Right hindlimb (tissue), 1 donor: ENCODE data around the gene NGEF.
"Not testable (repeated sequence)": the region's sequence is repeated elsewhere in the genome, so short reads cannot be mapped to it uniquely, and the experiment has no call there.

ENCODE experiments used
- DNase-seq: peaks from one replicate; pipeline ENCODE4 v3.0.0-alpha.2; 2018

NGEF gene

GRCh38 chr2:233013027-233013461 lies at the start of gene NGEF:
TSS of gene NGEF (minus strand) at chr2:233013256. CDS start at chr2:232974890, 38,366 bp downstream.
- no peak for DNase-seq

DNA sequence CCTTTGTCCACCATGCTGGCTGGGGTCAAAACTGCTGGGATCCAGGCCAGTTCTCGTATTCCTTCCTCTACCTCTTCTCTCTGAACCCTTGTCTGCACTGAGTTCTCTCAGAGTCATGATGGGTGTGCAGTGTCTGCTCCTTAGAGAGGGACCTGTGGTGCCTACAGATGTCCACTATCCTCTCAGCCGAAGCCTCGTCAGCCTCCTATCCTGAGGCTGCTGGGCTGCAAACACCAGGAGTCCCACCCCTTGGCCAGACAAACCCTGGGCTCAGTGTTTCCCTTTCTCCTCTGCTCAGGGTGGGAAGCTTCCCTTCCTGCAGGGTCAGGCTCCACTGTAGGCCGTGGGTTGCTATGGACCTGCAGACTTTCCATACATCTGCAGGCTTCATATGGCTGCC lies 49.4 kb upstream of the NGEF start:
- DNase-seq = no peak

DNA sequence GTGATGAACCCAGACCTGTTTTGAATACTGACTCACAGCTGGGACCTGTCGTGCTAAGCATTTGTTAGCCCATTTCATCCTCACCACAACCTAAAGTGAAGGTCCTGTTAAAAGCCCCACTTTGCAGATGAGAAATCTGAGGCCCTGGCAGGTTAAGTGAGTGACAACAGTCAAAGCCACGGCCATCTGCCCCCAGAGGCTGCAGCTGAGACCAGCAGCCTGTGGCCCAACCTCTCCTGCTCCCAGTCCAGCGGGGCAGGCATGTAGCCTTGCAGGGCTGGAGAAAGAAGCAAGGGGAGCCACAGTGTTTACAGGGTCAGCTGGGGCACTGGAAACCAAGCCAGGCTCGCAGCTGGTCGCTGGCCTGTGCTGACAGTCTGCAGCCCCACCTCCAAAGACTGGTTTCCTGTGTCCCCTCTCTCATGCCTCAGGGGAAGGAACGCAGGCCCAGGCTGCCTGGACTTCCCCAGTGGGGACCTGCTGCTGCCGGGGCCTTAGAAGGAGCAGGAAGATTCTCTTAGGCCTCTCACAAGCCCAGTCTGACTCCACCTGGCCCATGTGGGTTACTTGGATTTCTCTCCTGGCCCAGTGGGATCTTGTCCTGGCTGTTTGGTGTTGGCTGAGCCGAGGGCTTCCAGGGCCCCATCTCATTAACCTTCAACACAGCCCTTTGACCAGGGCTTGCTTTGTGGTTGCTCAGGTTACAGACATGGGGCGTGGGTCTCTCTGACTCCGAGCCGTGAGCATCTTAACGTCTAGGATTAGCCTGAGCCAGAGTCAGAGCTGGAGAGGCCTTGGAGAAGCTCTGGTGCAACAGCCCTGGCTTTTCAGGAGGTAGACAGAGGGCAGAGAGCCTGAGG lies 48.8 kb upstream of the NGEF start:
- DNase-seq = no peak

GRCh38 chr2:233060980-233061590 lies 48.0 kb upstream of the NGEF start:
- no peak for DNase-seq

GRCh38 chr2:233060501-233060979 lies 47.5 kb upstream of the NGEF start:
- no peak for DNase-seq

- DNase-seq = no peak
These were observed 46.9 kb upstream of the NGEF start, which contains the start of gene INPP5D for GRCh38 chr2:233059797-233060500. TSS of gene INPP5D (plus strand) at chr2:233060342. CDS start at chr2:233060479, 137 bp downstream.

GRCh38 chr2:233059547-233059796 lies 46.4 kb upstream of the NGEF start:
- DNase-seq = no peak

DNA sequence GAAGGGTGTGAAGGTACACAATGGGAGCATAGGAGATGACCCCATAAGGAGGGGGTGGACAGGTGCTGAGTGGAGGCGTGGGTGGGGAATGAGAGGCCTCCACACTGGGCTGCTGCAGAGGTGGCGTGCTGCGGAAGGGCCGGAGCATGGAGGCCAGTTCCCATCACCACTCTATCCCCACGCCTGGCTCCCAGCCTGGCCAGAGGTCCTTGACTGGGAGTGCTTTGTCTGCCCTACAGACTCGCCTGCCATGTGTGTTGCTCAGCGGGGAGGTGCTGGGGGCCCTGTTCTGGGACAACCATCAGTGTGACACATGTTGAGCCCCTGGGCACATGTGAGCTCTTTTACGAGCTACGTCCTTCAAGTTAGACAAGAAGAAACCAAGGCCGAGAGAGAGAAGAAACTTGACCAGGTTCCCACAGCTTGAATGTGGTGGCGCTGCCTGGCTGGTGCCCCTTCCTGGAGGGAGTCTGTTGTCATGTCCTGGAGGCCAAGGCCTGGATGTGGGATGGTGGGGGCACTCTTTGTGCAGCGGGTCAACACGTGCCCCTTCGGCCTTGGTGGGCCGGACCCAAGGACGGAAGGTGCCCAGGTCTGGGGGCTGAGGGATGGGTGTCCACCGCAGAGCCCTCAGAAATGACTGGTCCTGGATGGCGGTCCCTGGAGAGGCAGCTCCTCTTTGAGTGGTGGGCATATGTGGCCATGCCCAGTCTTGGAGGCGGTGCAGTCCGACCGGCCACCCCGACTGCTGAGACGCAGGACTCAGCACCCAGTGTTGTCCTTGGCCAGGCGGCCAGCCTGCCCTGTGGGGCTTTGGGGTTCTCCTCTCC lies 45.9 kb upstream of the NGEF start:
- DNase-seq = no peak

DNA sequence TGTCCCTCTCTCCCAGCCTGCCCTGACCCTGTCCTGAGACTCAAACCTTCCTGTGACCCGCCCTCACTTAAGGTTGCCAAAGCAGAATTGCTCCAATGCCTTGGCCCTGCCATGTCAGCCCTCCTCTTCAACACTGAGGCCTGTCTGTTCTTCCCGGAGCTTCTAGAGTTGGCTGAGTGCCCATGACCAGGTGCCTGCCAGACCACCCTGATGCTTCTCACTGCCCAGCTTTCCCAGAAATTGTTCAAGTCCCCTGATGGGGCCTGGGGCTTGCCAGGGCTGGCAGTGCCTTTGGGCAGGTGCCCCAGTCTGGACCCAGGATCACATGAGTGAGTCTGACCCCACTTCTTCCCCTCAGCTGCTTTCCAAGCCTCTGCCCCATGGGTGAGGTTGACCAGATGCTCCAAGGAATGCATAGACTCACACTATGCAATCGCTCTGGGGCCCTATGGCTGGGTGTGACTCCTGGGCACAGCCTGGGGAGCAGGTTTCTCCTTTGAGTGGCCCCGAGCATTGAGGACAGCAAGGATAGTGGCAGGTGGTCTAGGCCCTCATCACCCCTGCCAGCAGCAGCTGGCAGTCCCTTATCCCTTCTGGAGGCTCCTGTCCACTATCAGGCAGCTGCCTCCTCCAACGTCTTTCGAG lies 44.0 kb upstream of the NGEF start:
- DNase-seq = no peak

GRCh38 chr2:233055362-233055761 lies 42.3 kb upstream of the NGEF start:
- DNase-seq = no peak

GRCh38 chr2:233053928-233054784 lies 41.1 kb upstream of the NGEF start:
- no peak for DNase-seq

- not testable (repeated sequence) for DNase-seq
These were observed 39.5 kb upstream of the NGEF start for GRCh38 chr2:233052517-233052916.

DNA sequence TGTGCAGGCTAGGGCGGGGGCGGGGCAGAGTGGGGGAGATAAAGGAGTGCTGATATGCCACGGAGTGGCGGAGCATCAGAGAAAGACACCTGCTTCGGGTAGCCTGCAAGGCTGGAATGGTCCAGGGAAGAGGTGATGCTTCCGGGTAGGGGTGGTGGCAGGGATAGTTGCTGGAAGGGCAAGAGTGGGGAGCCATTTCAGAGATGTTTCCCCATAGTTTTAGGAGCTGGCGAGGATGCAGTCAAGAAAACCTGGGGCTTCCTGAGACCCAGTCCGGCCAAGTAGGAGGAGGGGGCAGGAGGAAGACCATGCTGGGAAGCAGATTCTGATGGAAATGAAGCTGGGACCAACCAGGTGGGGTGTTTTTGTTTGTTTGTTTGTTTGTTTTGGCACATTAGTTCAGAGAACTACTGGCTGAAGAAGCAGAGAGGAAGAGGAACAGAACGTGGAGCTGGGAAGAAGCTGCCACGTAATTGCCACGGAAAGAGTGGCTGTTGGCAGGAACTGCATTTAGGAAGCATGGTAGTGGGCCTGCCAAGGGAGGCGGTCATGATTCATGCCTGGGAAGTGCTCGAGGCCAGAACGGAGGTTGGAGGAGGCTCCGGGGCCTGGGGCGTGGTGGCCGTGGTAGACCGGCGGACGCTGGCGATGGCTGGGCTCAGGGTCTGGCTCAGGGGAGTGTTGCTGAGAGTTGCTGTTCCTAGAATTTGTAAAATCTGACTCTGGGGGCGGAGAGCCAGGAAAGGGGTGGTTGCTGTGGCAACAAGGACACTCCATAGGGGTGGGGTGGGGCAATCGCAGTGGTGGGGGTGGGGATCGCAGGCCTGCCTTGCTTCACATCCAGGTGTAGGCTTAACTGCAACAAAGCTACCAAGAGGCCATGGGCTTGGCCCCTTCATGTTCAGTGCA lies 38.4 kb upstream of the NGEF start:
- peak; percentile 79 for DNase-seq

DNA sequence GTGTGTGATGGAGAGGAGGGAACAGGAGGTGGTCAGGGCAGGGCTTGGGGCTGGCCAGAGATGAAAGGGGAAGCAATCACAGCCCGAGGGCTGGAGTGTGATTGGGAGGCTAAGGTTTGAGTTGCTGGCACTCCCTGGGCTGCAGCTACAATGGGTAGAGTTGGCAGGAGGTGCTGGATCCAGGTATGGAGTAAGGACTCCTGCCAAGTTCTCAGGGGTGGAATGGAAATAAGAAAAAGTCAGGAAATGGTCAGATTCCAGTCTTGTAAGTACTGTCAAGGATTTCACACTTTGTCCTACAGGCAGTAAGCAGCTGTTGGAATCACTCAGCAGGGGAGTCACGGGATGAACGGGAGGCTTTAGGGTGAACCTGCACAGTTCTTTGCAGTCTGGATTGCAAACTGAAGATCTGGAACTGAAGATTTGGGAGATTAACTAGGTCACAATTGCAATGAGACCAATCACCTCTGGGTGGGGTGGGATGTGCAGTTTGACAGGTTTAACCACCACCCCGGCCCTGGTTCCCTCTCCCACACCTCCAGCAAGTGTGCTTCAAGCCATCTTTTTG lies 36.2 kb upstream of the NGEF start:
- no peak for DNase-seq

- no peak for DNase-seq
These were observed 35.6 kb upstream of the NGEF start for GRCh38 chr2:233048569-233049193.

DNA sequence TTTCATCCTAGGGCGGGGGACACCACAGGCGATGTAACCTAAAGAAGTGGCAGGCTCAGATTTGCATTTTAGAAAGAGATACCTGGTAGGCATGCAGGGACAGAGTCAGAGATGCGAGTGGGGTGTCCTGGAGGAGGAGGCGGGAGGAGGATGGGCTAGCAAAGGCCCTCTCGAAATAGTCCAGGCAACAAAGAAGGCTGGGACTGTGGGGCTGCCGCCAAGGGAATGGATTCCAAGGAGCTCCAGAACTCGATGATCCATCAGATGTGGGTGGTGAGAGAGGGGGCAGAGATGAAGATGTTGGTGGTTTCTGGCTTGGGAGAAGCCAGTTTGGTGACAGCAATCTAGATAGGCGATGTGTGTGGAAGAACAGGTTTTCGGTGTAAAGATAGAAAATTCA lies 34.6 kb upstream of the NGEF start:
- DNase-seq = no peak

- no peak for DNase-seq
These were observed 34.1 kb upstream of the NGEF start for GRCh38 chr2:233047206-233047605.

GRCh38 chr2:233044974-233045605 lies 32.0 kb upstream of the NGEF start:
- DNase-seq = no peak

DNA sequence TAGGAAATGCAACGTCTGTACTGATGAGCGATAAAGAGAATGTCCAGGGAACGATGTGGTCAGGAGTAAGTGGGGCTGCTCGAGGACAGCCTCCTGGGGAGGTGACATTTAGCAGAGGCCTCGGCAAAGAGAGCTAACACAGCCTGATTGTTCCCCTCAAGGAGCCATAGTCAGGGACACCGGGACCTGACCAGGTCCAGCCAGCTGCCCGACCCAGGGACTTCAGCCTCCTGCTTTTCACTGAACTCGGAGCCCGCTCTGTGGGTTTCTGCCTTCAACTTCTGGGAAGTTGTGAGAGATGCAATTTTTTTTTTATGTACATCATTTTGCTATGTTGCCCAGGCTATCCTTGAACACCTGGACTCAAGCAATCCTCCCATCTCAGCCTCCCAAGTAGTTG lies 29.5 kb upstream of the NGEF start:
- DNase-seq = no peak
